ENCODE results near the gene MME. TPM values are rescaled to one million over a fixed set of nuclear protein-coding genes. Genes with fewer than 3 reads are reported as not detected.
A peak's percentile ranks its signal among the peaks of the same experiment; 100 is the strongest.

Gene MME
- total and polyA plus RNA-seq, 4 donors, result 5.8 to 34.5 (median 7.2) TPM

GRCh38 chr3:155052470-155052869, 27.6 kb upstream of the MME start:
- DNase-seq (ENCODE audit: low read depth in 4 of 6, low spot score in 6 of 6), result no peak
- 75% methylated on average over 1 of the region's 2 CpGs for WGBS (ENCODE audit: insufficient coverage)
- H3K9me3 ChIP-seq (ENCODE audit: control insufficient read depth, insufficient read depth, low read length), result peaks cover 1% of the 10 kb centered on the region

GRCh38 chr3:155053756-155054155, 26.4 kb upstream of the MME start:
- H3K9me3 ChIP-seq (ENCODE audit: control insufficient read depth, insufficient read depth, low read length), result peaks cover 1% of the 10 kb centered on the region
- no peak overlapping the region for H3K27ac ChIP-seq (ENCODE audit: low read depth, low read length)
- H3K4me3 ChIP-seq (ENCODE audit: low read depth, low read length), result no peak overlapping the region
- WGBS (ENCODE audit: insufficient coverage), result no CpG with 5 or more reads among the region's 1 CpG
- no peaks in the 10 kb centered on the region for H3K27me3 ChIP-seq (ENCODE audit: control insufficient read depth, insufficient read depth, low read length)
- no peaks in the 10 kb centered on the region for H3K36me3 ChIP-seq (ENCODE audit: control insufficient read depth, insufficient read depth, low read length)
- H3K4me1 ChIP-seq (ENCODE audit: control insufficient read depth, insufficient read depth, low read length), result no peaks in the 10 kb centered on the region
- peak in 1 of 6 donors; percentile 4 for DNase-seq (ENCODE audit: low read depth in 4 of 6, low spot score in 6 of 6)

More at GRCh38 chr3:155052470-155052869, 27.6 kb upstream of the MME start:
- H3K4me3 ChIP-seq (ENCODE audit: low read depth, low read length), result no peak overlapping the region
- H3K4me1 ChIP-seq (ENCODE audit: control insufficient read depth, insufficient read depth, low read length), result no peaks in the 10 kb centered on the region
- H3K36me3 ChIP-seq (ENCODE audit: control insufficient read depth, insufficient read depth, low read length), result no peaks in the 10 kb centered on the region
- no peaks in the 10 kb centered on the region for H3K27me3 ChIP-seq (ENCODE audit: control insufficient read depth, insufficient read depth, low read length)
- no peak overlapping the region for H3K27ac ChIP-seq (ENCODE audit: low read depth, low read length)

GRCh38 chr3:155064920-155065319, 15.2 kb upstream of the MME start:
- no CpG with 5 or more reads among the region's 1 CpG for WGBS (ENCODE audit: insufficient coverage)
- H3K4me1 ChIP-seq (ENCODE audit: control insufficient read depth, insufficient read depth, low read length), result no peaks in the 10 kb centered on the region
- H3K36me3 ChIP-seq (ENCODE audit: control insufficient read depth, insufficient read depth, low read length), result no peaks in the 10 kb centered on the region
- no peaks in the 10 kb centered on the region for H3K27me3 ChIP-seq (ENCODE audit: control insufficient read depth, insufficient read depth, low read length)
- H3K27ac ChIP-seq (ENCODE audit: low read depth, low read length), result no peak overlapping the region
- no peak for DNase-seq (ENCODE audit: low read depth in 4 of 6, low spot score in 6 of 6)
- H3K9me3 ChIP-seq (ENCODE audit: control insufficient read depth, insufficient read depth, low read length), result no peaks in the 10 kb centered on the region
- H3K4me3 ChIP-seq (ENCODE audit: low read depth, low read length), result no peak overlapping the region

- Histone ChIP-seq H3K27me3 (ENCODE audit: control insufficient read depth, insufficient read depth, low read length) (no peaks in the 10 kb centered on the region), H3K9me3 (ENCODE audit: control insufficient read depth, insufficient read depth, low read length) (no peaks in the 10 kb centered on the region), H3K4me1 (ENCODE audit: control insufficient read depth, insufficient read depth, low read length) (no peaks in the 10 kb centered on the region), H3K4me3 (ENCODE audit: low read depth, low read length) (no peak overlapping the region), H3K36me3 (ENCODE audit: control insufficient read depth, insufficient read depth, low read length) (no peaks in the 10 kb centered on the region), H3K27ac (ENCODE audit: low read depth, low read length) (no peak overlapping the region)
- DNase-seq (ENCODE audit: low read depth in 4 of 6, low spot score in 6 of 6), result no peak
Measured at GRCh38 chr3:155065537-155065936, 14.6 kb upstream of the MME start.

GRCh38 chr3:155069729-155070128, 10.4 kb upstream of the MME start:
- no peak for DNase-seq (ENCODE audit: low read depth in 4 of 6, low spot score in 6 of 6)
- H3K9me3 ChIP-seq (ENCODE audit: control insufficient read depth, insufficient read depth, low read length), result no peaks in the 10 kb centered on the region
- H3K4me3 ChIP-seq (ENCODE audit: low read depth, low read length), result no peak overlapping the region
- no peaks in the 10 kb centered on the region for H3K27me3 ChIP-seq (ENCODE audit: control insufficient read depth, insufficient read depth, low read length)
- no peaks in the 10 kb centered on the region for H3K36me3 ChIP-seq (ENCODE audit: control insufficient read depth, insufficient read depth, low read length)
- H3K4me1 ChIP-seq (ENCODE audit: control insufficient read depth, insufficient read depth, low read length), result no peaks in the 10 kb centered on the region
- H3K27ac ChIP-seq (ENCODE audit: low read depth, low read length), result no peak overlapping the region
- WGBS (ENCODE audit: insufficient coverage), result no CpG with 5 or more reads among the region's 3 CpGs

- no CpG with 5 or more reads among the region's 2 CpGs for WGBS (ENCODE audit: insufficient coverage)
- no peaks in the 10 kb centered on the region for H3K27me3 ChIP-seq (ENCODE audit: control insufficient read depth, insufficient read depth, low read length)
- no peak overlapping the region for H3K27ac ChIP-seq (ENCODE audit: low read depth, low read length)
- H3K36me3 ChIP-seq (ENCODE audit: control insufficient read depth, insufficient read depth, low read length), result no peaks in the 10 kb centered on the region
- DNase-seq (ENCODE audit: low read depth in 4 of 6, low spot score in 6 of 6), result no peak
- H3K9me3 ChIP-seq (ENCODE audit: control insufficient read depth, insufficient read depth, low read length), result no peaks in the 10 kb centered on the region
- no peaks in the 10 kb centered on the region for H3K4me1 ChIP-seq (ENCODE audit: control insufficient read depth, insufficient read depth, low read length)
- H3K4me3 ChIP-seq (ENCODE audit: low read depth, low read length), result no peak overlapping the region
Measured at GRCh38 chr3:155070316-155070715, 9.8 kb upstream of the MME start.

GRCh38 chr3:155070932-155071387, 9.2 kb upstream of the MME start:
- Histone ChIP-seq H3K9me3 (ENCODE audit: control insufficient read depth, insufficient read depth, low read length) (no peaks in the 10 kb centered on the region), H3K4me1 (ENCODE audit: control insufficient read depth, insufficient read depth, low read length) (no peaks in the 10 kb centered on the region), H3K4me3 (ENCODE audit: low read depth, low read length) (no peak overlapping the region), H3K36me3 (ENCODE audit: control insufficient read depth, insufficient read depth, low read length) (no peaks in the 10 kb centered on the region), H3K27ac (ENCODE audit: low read depth, low read length) (no peak overlapping the region), H3K27me3 (ENCODE audit: control insufficient read depth, insufficient read depth, low read length) (no peaks in the 10 kb centered on the region)
- WGBS (ENCODE audit: insufficient coverage), result 90% methylated on average over 3 of the region's 8 CpGs
- DNase-seq (ENCODE audit: low read depth in 4 of 6, low spot score in 6 of 6), result no peak

GRCh38 chr3:155075200-155075599, 4.9 kb upstream of the MME start:
- Histone ChIP-seq H3K27me3 (ENCODE audit: control insufficient read depth, insufficient read depth, low read length) (peaks cover 18% of the 10 kb centered on the region), H3K4me1 (ENCODE audit: control insufficient read depth, insufficient read depth, low read length) (peaks cover 6% of the 10 kb centered on the region), H3K4me3 (ENCODE audit: low read depth, low read length) (no peak overlapping the region), H3K9me3 (ENCODE audit: control insufficient read depth, insufficient read depth, low read length) (no peaks in the 10 kb centered on the region), H3K27ac (ENCODE audit: low read depth, low read length) (no peak overlapping the region), H3K36me3 (ENCODE audit: control insufficient read depth, insufficient read depth, low read length) (no peaks in the 10 kb centered on the region)
- no peak for DNase-seq (ENCODE audit: low read depth in 4 of 6, low spot score in 6 of 6)

- H3K9me3 ChIP-seq (ENCODE audit: control insufficient read depth, insufficient read depth, low read length), result no peaks in the 10 kb centered on the region
- WGBS (ENCODE audit: insufficient coverage), result 80% methylated on average over 4 of the region's 4 CpGs
- DNase-seq (ENCODE audit: low read depth in 4 of 6, low spot score in 6 of 6), result no peak
- peaks cover 7% of the 10 kb centered on the region for H3K4me1 ChIP-seq (ENCODE audit: control insufficient read depth, insufficient read depth, low read length)
- H3K27me3 ChIP-seq (ENCODE audit: control insufficient read depth, insufficient read depth, low read length), result peaks cover 27% of the 10 kb centered on the region
- no peaks in the 10 kb centered on the region for H3K36me3 ChIP-seq (ENCODE audit: control insufficient read depth, insufficient read depth, low read length)
- H3K4me3 ChIP-seq (ENCODE audit: low read depth, low read length), result no peak overlapping the region
- no peak overlapping the region for H3K27ac ChIP-seq (ENCODE audit: low read depth, low read length)
Measured at GRCh38 chr3:155076888-155077287, 3.2 kb upstream of the MME start.

GRCh38 chr3:155078711-155079467, 1.2 kb upstream of the MME start:
- Histone ChIP-seq H3K9me3 (ENCODE audit: control insufficient read depth, insufficient read depth, low read length) (no peaks in the 10 kb centered on the region), H3K4me3 (ENCODE audit: low read depth, low read length) (peak overlapping the region; percentile 51), H3K36me3 (ENCODE audit: control insufficient read depth, insufficient read depth, low read length) (no peaks in the 10 kb centered on the region), H3K27me3 (ENCODE audit: control insufficient read depth, insufficient read depth, low read length) (peaks cover 27% of the 10 kb centered on the region), H3K4me1 (ENCODE audit: control insufficient read depth, insufficient read depth, low read length) (peaks cover 7% of the 10 kb centered on the region), H3K27ac (ENCODE audit: low read depth, low read length) (no peak overlapping the region)
- DNase-seq (ENCODE audit: low read depth in 4 of 6, low spot score in 6 of 6), result peak in 2 of 6 donors; percentile 31 to 56
- WGBS (ENCODE audit: insufficient coverage), result 0% methylated on average over 11 of the region's 18 CpGs
